Smooth muscle cell of the umbilical artery (primary cell): ENCODE measurements around the gene TM9SF1. TPM values are rescaled to one million over a fixed set of nuclear protein-coding genes. Genes with fewer than 3 reads are reported as not detected.

Experiments
- total RNA-seq: library from RNA; depleted of rRNA; stranded (reverse); fragments of >200 nt; gene quantifications from 2 replicates; pipeline ENCODE4 v1.2.3, GENCODE V29; 2014

The TM9SF1 gene
- total RNA-seq, 1 donor from 2014 or later, result 90.6 TPM

Other genes starting within 250 kb of the TM9SF1 start
- gene DHRS4, start 241.7 kb downstream of the TM9SF1 start, total RNA-seq, result 24.7 and 32.4 TPM in 2 replicates
- gene DHRS4L2, start 206.5 kb downstream of the TM9SF1 start, total RNA-seq, result 6.7 and 8.3 TPM in 2 replicates
- gene CARMIL3, start 143.4 kb downstream of the TM9SF1 start, total RNA-seq, result 0.05 TPM in 1 of 2 replicates, not detected in the other
- not detected in 2 replicates for gene CPNE6, start 123.9 kb downstream of the TM9SF1 start, total RNA-seq
- gene PCK2, start 101.1 kb downstream of the TM9SF1 start, total RNA-seq, result 26.7 TPM in 2 replicates
- 48.4 and 54.9 TPM in 2 replicates for gene DCAF11, start 80.7 kb downstream of the TM9SF1 start, total RNA-seq
- 0.30 and 0.69 TPM in 2 replicates for gene NRL, start 80.5 kb downstream of the TM9SF1 start, total RNA-seq
- gene FITM1, start 64.8 kb downstream of the TM9SF1 start, total RNA-seq, result not detected in 2 replicates
- 81.2 and 85.5 TPM in 2 replicates for gene PSME1, start 59.2 kb downstream of the TM9SF1 start, total RNA-seq
- 10.4 and 16.6 TPM in 2 replicates for gene EMC9, start 53.9 kb downstream of the TM9SF1 start, total RNA-seq
- gene PSME2, start 48.8 kb downstream of the TM9SF1 start, total RNA-seq, result 63.5 and 65.1 TPM in 2 replicates
- 28.5 and 44.6 TPM in 2 replicates for gene RNF31, start 47.9 kb downstream of the TM9SF1 start, total RNA-seq
- 30.5 and 42.5 TPM in 2 replicates for gene IRF9, start 34.2 kb downstream of the TM9SF1 start, total RNA-seq
- 1.2 and 1.7 TPM in 2 replicates for gene REC8, start 23.4 kb downstream of the TM9SF1 start, total RNA-seq
- 36.2 and 52.9 TPM in 2 replicates for gene IPO4, start 6.6 kb downstream of the TM9SF1 start, total RNA-seq
- gene TSSK4, start 10.3 kb upstream of the TM9SF1 start, total RNA-seq, result 0.14 and 0.30 TPM in 2 replicates
- 26.1 and 33.1 TPM in 2 replicates for gene CHMP4A, start 18.0 kb upstream of the TM9SF1 start, total RNA-seq
- 7.9 and 20.5 TPM in 2 replicates for gene MDP1, start 20.6 kb upstream of the TM9SF1 start, total RNA-seq
- 158 and 162 TPM in 2 replicates for gene NEDD8, start 36.9 kb upstream of the TM9SF1 start, total RNA-seq
- 66.8 and 89.7 TPM in 2 replicates for gene GMPR2, start 37.5 kb upstream of the TM9SF1 start, total RNA-seq
- gene TINF2, start 47.2 kb upstream of the TM9SF1 start, total RNA-seq, result 45.1 and 49.5 TPM in 2 replicates
- gene TGM1, start 67.7 kb upstream of the TM9SF1 start, total RNA-seq, result 0.74 and 2.1 TPM in 2 replicates
- 29.7 and 35.2 TPM in 2 replicates for gene RABGGTA, start 76.2 kb upstream of the TM9SF1 start, total RNA-seq
- gene DHRS1, start 104.3 kb upstream of the TM9SF1 start, total RNA-seq, result 14.9 and 23.2 TPM in 2 replicates
- 19.6 and 23.9 TPM in 2 replicates for gene NOP9, start 104.4 kb upstream of the TM9SF1 start, total RNA-seq
- 0.59 and 0.69 TPM in 2 replicates for gene CIDEB, start 112.5 kb upstream of the TM9SF1 start, total RNA-seq
- gene LTB4R2, start 114.7 kb upstream of the TM9SF1 start, total RNA-seq, result 2.1 and 3.5 TPM in 2 replicates
- 0.59 and 0.78 TPM in 2 replicates for gene LTB4R, start 116.1 kb upstream of the TM9SF1 start, total RNA-seq
- 0.59 and 0.97 TPM in 2 replicates for gene ADCY4, start 139.6 kb upstream of the TM9SF1 start, total RNA-seq
- gene RIPK3, start 144.6 kb upstream of the TM9SF1 start, total RNA-seq, result not detected in 2 replicates
- 29.7 and 36.8 TPM in 2 replicates for gene NFATC4, start 172.7 kb upstream of the TM9SF1 start, total RNA-seq
- 1.2 and 3.0 TPM in 2 replicates for gene NYNRIN, start 203.6 kb upstream of the TM9SF1 start, total RNA-seq
- gene CBLN3, start 234.2 kb upstream of the TM9SF1 start, total RNA-seq, result 1.7 and 2.7 TPM in 2 replicates
- 47.7 and 49.6 TPM in 2 replicates for gene KHNYN, start 234.5 kb upstream of the TM9SF1 start, total RNA-seq
- gene SDR39U1, start 247.3 kb upstream of the TM9SF1 start, total RNA-seq, result 8.2 and 13.1 TPM in 2 replicates